ENCODE data around the gene ZCCHC14. TPM values are rescaled to one million over a fixed set of nuclear protein-coding genes. Genes with fewer than 3 reads are reported as not detected.

The ZCCHC14 gene
- total RNA-seq, 1 experiment from 2014 or later: 30.3 TPM

DNA sequence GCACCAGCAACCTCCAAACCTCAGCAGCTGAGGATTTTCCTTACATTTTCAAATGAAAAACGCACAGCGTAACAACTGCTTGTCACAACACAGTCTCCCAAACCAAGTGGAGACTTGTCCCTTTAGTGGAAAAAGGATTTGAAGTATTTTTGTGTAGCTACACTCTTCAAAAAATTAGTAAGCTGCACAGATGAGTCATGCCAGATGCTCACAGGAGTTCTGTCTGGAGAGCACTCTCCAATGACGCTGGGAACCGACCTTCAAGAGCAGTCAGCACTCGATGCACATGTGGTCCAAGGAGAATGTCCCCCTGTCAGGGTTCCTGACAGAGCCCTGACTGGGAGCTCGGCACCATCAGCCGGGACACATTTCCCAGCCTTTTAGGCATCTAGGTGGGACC lies 60.9 kb downstream of the ZCCHC14 start:
- no peaks in the 10 kb centered on the region for H3K27me3 ChIP-seq (replicated peaks; ENCODE audit: insufficient read depth, low read depth, low read length, poor library complexity)
- POLR2A ChIA-PET (ENCODE audit: low non-redundant PET): no interaction called here
- H3K9me3 ChIP-seq (ENCODE audit: low read depth, low read length, poor library complexity, severe bottlenecking): no peaks in the 10 kb centered on the region
- TF ChIP-seq EZH2 (IDR thresholded peaks at IDR 0.05; ENCODE audit: borderline replicate concordance, low read depth, low read length, poor library complexity, severe bottlenecking): no peak
- TF ChIP-seq, protein P1, sequence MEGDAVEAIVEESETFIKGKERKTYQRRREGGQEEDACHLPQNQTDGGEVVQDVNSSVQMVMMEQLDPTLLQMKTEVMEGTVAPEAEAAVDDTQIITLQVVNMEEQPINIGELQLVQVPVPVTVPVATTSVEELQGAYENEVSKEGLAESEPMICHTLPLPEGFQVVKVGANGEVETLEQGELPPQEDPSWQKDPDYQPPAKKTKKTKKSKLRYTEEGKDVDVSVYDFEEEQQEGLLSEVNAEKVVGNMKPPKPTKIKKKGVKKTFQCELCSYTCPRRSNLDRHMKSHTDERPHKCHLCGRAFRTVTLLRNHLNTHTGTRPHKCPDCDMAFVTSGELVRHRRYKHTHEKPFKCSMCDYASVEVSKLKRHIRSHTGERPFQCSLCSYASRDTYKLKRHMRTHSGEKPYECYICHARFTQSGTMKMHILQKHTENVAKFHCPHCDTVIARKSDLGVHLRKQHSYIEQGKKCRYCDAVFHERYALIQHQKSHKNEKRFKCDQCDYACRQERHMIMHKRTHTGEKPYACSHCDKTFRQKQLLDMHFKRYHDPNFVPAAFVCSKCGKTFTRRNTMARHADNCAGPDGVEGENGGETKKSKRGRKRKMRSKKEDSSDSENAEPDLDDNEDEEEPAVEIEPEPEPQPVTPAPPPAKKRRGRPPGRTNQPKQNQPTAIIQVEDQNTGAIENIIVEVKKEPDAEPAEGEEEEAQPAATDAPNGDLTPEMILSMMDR (conservative IDR thresholded peaks at IDR 0.05; ENCODE audit: low read depth, low read length): no peak
- no peak overlapping the region for H3K4me3 ChIP-seq (ENCODE audit: low read depth, low read length, poor library complexity, severe bottlenecking)
- CTCF ChIA-PET: no interaction called here
- intact Hi-C loops (cut with micrococcal nuclease; ENCODE audit: unreplicated experiment): no loop called here
- H3K27ac ChIP-seq (ENCODE audit: low read depth, low read length, poor library complexity, severe bottlenecking): no peak overlapping the region
- peak; percentile 21 for DNase-seq (ENCODE audit: low spot score)
- no peaks in the 10 kb centered on the region for H3K36me3 ChIP-seq (ENCODE audit: insufficient read depth, low read length, poor library complexity, severe bottlenecking)
- no TSS peak for BruUV-seq (replicated peaks)
- H3K4me1 ChIP-seq (ENCODE audit: insufficient read depth, low read length, poor library complexity, severe bottlenecking): peaks cover 13% of the 10 kb centered on the region

DNA sequence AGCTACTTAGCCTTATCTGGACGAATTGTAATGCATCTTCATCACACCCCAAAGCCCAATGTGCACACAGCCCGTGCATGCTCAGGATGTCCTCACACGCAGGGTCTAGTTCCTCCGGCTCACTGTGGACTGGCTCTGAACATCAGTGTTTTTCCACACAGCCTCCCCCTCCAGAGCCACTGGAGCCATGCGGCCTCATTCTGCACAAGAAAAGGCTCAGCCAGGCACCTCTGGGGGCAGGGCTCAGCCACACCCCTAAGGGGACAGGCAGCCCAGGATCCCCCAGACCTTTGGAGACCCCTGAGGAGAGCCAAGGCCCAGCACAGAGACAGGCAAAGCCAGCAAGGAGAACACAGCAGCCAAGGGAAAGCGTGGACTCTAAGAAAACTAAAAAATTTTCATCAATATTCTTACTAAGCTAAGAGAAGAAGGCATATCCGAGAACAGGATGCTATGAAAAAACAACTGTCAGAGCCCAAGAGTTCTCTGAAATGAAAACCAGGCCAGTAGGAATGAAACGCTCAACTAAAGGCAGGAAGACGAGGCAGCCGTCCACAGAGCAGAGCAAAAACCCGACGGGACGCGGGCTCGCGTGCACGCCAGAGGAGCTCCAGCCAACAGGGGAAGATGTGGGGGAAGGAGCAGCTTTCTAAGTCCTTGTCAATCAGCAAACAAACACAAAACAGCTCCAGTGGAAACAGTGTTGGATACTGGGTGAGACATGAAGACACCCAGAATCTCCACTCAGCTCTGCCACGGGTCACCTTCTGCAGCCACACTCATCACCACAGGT lies 66.2 kb downstream of the ZCCHC14 start:
- no TSS peak for BruUV-seq (replicated peaks)
- Histone ChIP-seq H3K4me1 (ENCODE audit: insufficient read depth, low read length, poor library complexity, severe bottlenecking) (no peaks in the 10 kb centered on the region), H3K36me3 (ENCODE audit: insufficient read depth, low read length, poor library complexity, severe bottlenecking) (peaks cover 3% of the 10 kb centered on the region), H3K27me3 (replicated peaks; ENCODE audit: insufficient read depth, low read depth, low read length, poor library complexity) (no peaks in the 10 kb centered on the region), H3K27ac (ENCODE audit: low read depth, low read length, poor library complexity, severe bottlenecking) (no peak overlapping the region), H3K4me3 (ENCODE audit: low read depth, low read length, poor library complexity, severe bottlenecking) (no peak overlapping the region), H3K9me3 (ENCODE audit: low read depth, low read length, poor library complexity, severe bottlenecking) (no peaks in the 10 kb centered on the region)
- POLR2A ChIA-PET (ENCODE audit: low non-redundant PET): no interaction called here
- CTCF ChIA-PET: interaction anchor here (0.6 kb wide), 1 partner anchor 65 kb away, joined by 3 read pairs; no protein-coding TSS in a partner anchor
- TF ChIP-seq EZH2 (IDR thresholded peaks at IDR 0.05; ENCODE audit: borderline replicate concordance, low read depth, low read length, poor library complexity, severe bottlenecking): no peak
- TF ChIP-seq, protein P1 (conservative IDR thresholded peaks at IDR 0.05; ENCODE audit: low read depth, low read length): no peak
- intact Hi-C loops (cut with micrococcal nuclease; ENCODE audit: unreplicated experiment): no loop called here
- DNase-seq (ENCODE audit: low spot score): no peak

DNA sequence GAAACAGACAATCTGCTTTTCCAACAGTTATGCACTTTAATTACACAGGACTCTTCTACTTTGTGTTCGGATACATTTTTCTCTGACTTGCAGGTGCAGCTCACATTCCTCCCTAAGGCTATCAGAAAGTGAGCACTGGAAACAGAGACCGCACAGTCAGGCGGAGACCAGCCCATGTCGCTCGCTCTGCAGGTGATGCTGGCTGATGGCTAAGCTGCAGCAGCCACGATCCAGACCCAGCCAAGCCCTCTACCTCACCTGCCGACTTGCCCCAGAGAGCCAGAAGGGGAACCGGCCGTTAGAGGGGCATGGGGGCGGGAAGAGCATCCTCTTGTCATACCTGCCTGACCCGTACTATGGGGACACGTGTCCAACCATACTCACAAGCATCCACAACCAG lies 66.9 kb downstream of the ZCCHC14 start:
- TF ChIP-seq, protein P1 (conservative IDR thresholded peaks at IDR 0.05; ENCODE audit: low read depth, low read length): no peak
- TF ChIP-seq EZH2 (IDR thresholded peaks at IDR 0.05; ENCODE audit: borderline replicate concordance, low read depth, low read length, poor library complexity, severe bottlenecking): no peak
- ChIA-PET POLR2A (ENCODE audit: low non-redundant PET) (no interaction called here), CTCF (no interaction called here)
- no TSS peak for BruUV-seq (replicated peaks)
- no peaks in the 10 kb centered on the region for H3K27me3 ChIP-seq (replicated peaks; ENCODE audit: insufficient read depth, low read depth, low read length, poor library complexity)
- no peak overlapping the region for H3K27ac ChIP-seq (ENCODE audit: low read depth, low read length, poor library complexity, severe bottlenecking)
- intact Hi-C loops (cut with micrococcal nuclease; ENCODE audit: unreplicated experiment): no loop called here
- no peak for DNase-seq (ENCODE audit: low spot score)
- H3K9me3 ChIP-seq (ENCODE audit: low read depth, low read length, poor library complexity, severe bottlenecking): no peaks in the 10 kb centered on the region
- no peaks in the 10 kb centered on the region for H3K4me1 ChIP-seq (ENCODE audit: insufficient read depth, low read length, poor library complexity, severe bottlenecking)
- H3K36me3 ChIP-seq (ENCODE audit: insufficient read depth, low read length, poor library complexity, severe bottlenecking): peaks cover 3% of the 10 kb centered on the region
- H3K4me3 ChIP-seq (ENCODE audit: low read depth, low read length, poor library complexity, severe bottlenecking): no peak overlapping the region
